ENCODE measurements around the gene HOMEZ. TPM values are rescaled to one million over a fixed set of nuclear protein-coding genes. Genes with fewer than 3 reads are reported as not detected.

Gene HOMEZ
- total and polyA plus RNA-seq, 10 of the 15 experiments (the other 5 are each of a cell fraction or from before 2014, with no cell fraction given) = 2.6 to 19.3 (median 13.0) TPM

DNA sequence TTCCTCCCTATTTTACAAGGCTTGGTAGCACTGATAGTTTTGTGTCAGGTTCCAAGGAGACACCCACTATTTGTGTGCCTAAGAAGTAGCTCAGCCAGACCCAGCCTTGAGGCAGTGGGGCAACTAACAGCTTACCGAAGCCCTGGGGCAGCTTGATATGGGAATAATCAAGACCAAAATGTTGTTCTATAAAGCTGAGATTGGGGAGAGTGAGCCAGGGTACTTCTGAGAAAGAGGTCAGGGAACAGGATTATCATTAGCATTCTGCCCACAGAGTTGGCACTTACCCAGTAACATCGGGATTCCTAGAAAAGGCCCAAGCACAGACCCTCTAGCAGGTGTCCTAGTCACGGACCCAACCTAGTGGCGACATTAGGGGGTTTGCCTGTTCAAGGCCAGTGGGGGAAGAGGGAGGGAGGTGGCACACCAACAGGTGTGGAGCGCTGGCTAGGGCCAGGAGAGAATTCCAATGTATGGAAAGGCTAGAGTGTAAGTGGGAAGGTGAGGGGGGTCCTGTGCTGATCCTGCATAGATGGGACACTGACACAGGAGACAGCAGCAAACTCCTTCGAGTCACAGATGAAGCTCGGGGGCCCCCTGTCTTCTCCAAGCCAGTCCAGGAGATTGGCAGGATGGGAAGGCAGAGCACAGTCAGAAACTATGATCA, 11.8 kb upstream of the HOMEZ start:
- CTCF ChIA-PET = interaction anchor here (0.7 to 6.1 kb wide), 6 partner anchors 8 to 177 kb away, joined by 3 to 40 read pairs (median 20); partner anchors contain the start of genes HOMEZ and PABPN1
- Histone ChIP-seq H3K4me1 (ENCODE audit: control insufficient read depth, insufficient read depth, low read length) (0 out of 2 replicates have a peak, but pooled peaks cover 4% of the 10 kb centered on the region), H3K4me3 (no peak overlapping the region), H4K20me1 (ENCODE audit: control insufficient read depth, insufficient read depth) (no peaks in the 10 kb centered on the region), H3K27ac (ENCODE audit: control insufficient read depth, insufficient read depth) (no peak overlapping the region), H3K79me2 (ENCODE audit: control insufficient read depth, insufficient read depth, low read length) (peaks cover 7% of the 10 kb centered on the region), H2AFZ (ENCODE audit: control insufficient read depth, low read depth, low read length) (no peak overlapping the region), H3K36me3 (ENCODE audit: control insufficient read depth in 2 of 2, insufficient read depth in 2 of 2, low read length in 1 of 2) (no peaks in the 10 kb centered on the region), H3K27me3 (replicated peaks in 1 of 2; ENCODE audit: control insufficient read depth in 2 of 2, insufficient read depth in 2 of 2, low read length in 1 of 2) (no peaks in the 10 kb centered on the region), H3K9me3 (replicated peaks; ENCODE audit: control insufficient read depth, insufficient read depth, low read length) (no peaks in the 10 kb centered on the region), H3K4me2 (ENCODE audit: control insufficient read depth, insufficient read depth) (no peak overlapping the region), H3K9ac (ENCODE audit: control insufficient read depth, insufficient read depth, low read length) (no peak overlapping the region)
- no peak for ATAC-seq
- in situ Hi-C loops (cut with MboI) (no loop called here), intact Hi-C loops (cut with micrococcal nuclease; ENCODE audit: unreplicated experiment) (no loop called here)
- 95% methylated on average over 7 of the region's 7 CpGs for WGBS (ENCODE audit: insufficient coverage, insufficient replicate concordance, low lambda C conversion rate, missing lambda C conversion rate)
- no peak for FAIRE-seq
- no TSS peak for BruUV-seq (replicated peaks)
- RAD21 ChIA-PET (ENCODE audit: unreplicated experiment) = interaction anchor here (0.9 to 1.6 kb wide), 2 partner anchors 177 to 178 kb away, joined by 3 read pairs; no protein-coding TSS in a partner anchor
- no peak for DNase-seq (ENCODE audit: low read depth, low spot score)
- no peak for TF ChIP-seq EZH2 (IDR thresholded peaks at IDR 0.05; ENCODE audit: borderline replicate concordance, control insufficient read depth, low read depth, low read length)
- TF ChIP-seq RAD51 (IDR thresholded peaks at IDR 0.05) = no peak
- no peak for TF ChIP-seq POU2F2 (IDR thresholded peaks at IDR 0.05; ENCODE audit: borderline replicate concordance, low read depth, low read length)
- no peak for TF ChIP-seq ZNF384 (IDR thresholded peaks at IDR 0.05; ENCODE audit: borderline replicate concordance, low read depth, low read length)
- no peak for TF ChIP-seq EGR1 (IDR thresholded peaks at IDR 0.05; ENCODE audit: borderline replicate concordance in 1 of 2, low read depth in 2 of 2, low read length in 2 of 2)
- TF ChIP-seq KLF5 (IDR thresholded peaks at IDR 0.05; ENCODE audit: partially characterized antibody) = no peak
- TF ChIP-seq DPF2 (IDR thresholded peaks at IDR 0.05) = no peak
- SMC1A ChIA-PET (ENCODE audit: uncharacterized antibody, unreplicated experiment) = interaction anchor here (1.3 to 7.1 kb wide), 2 partner anchors 11 to 34 kb away, joined by 3 to 34 read pairs; partner anchors contain the start of gene HOMEZ
- POLR2A ChIA-PET = interaction anchor here (1.1 kb wide), 1 partner anchor 10 kb away, joined by 3 read pairs; no protein-coding TSS in a partner anchor

All from GM12878 (cell line).